Mononuclear cell (primary cell): ENCODE results near the gene FAM171A1. TPM values are rescaled to one million over a fixed set of nuclear protein-coding genes. Genes with fewer than 3 reads are reported as not detected.

Source experiments
- H3K27me3 ChIP-seq: 2 replicates; pipeline ENCODE4 v1.6.0; 2011; ENCODE audit warnings: low read length, control low read depth; ENCODE audit not compliant: insufficient read depth
- H3K4me1 ChIP-seq: 2 replicates; pipeline ENCODE4 v1.5.1; 2011; ENCODE audit warnings: mild to moderate bottlenecking, low read length, control low read depth; ENCODE audit not compliant: insufficient read depth
- H3K4me3 ChIP-seq: 2 replicates; pipeline ENCODE4 v1.5.1; 2011; ENCODE audit warnings: mild to moderate bottlenecking, low read length, moderate library complexity
- H3K9me3 ChIP-seq: 2 replicates; pipeline ENCODE4 v1.5.1; 2011; ENCODE audit warnings: low read depth, mild to moderate bottlenecking, control low read depth, low read length
- total RNA-seq: library from RNA; depleted of rRNA; stranded (reverse); fragments of >200 nt; gene quantifications from one replicate; pipeline ENCODE4 v1.2.3, GENCODE V29; 2012

FAM171A1 gene
- total RNA-seq, 1 donor = 0.84 TPM

DNA sequence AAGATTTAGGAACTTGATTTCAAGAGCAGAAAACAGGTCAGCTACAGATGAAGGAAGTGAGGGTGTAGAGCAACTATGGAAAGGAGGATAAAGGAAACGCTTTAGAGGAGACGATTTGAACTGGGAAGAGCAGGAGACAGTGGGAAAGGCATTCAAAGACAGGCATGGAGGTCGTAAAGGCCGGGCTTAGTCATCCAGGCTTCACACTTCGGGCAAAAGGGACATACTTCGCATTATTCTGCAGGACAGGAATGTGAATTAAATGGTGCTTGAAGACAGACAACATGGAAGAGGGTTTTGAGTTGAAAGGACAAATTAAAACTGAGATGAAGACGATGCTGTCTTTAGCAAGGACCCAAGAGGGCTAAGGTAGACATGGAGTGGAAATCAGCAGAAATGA, 8.1 kb downstream of the FAM171A1 start:
- no peaks in the 10 kb centered on the region for H3K9me3 ChIP-seq
- peaks cover 25% of the 10 kb centered on the region for H3K27me3 ChIP-seq
- H3K4me3 ChIP-seq = no peak overlapping the region
- H3K4me1 ChIP-seq = no peaks in the 10 kb centered on the region

DNA sequence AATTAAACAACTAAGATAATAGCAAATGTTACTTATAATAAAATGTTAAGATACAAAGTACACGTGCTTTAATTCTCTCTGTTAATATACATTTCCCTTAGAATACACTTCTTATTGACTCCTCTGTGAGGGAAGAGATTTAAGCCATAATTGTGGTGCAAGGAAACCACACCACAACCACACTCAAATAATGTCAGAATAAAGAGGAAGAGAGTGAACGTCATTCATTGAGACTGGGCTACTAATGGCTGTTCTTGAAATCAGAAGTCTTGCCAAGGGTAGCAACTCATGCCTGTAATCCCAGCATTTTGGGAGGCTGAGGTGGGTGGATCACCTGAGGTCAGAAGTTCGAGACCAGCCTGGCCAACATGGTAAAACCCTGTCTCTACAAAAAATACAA, 10.0 kb downstream of the FAM171A1 start:
- Histone ChIP-seq H3K4me3 (no peak overlapping the region), H3K9me3 (no peaks in the 10 kb centered on the region), H3K27me3 (peaks cover 14% of the 10 kb centered on the region), H3K4me1 (no peaks in the 10 kb centered on the region)

DNA sequence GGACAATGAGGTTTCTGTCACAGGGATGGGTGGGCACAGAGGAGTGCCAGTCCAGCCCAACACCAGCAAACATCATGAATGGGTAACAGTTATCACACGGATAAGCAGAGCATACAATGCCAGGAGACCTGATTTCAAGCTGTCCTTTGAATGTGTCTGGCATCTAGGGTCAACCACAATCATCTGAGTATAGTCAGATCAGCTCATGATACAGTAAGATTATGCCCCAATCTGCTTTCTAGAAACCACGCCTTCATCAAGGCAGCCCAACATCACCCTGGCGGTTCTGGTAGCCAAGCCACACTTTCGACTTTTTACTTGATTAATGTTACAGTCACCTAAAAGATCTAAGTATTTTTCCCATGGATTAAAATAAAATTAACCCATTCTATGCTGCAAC, 10.5 kb downstream of the FAM171A1 start:
- Histone ChIP-seq H3K4me1 (no peaks in the 10 kb centered on the region), H3K4me3 (no peak overlapping the region), H3K27me3 (peaks cover 14% of the 10 kb centered on the region), H3K9me3 (no peaks in the 10 kb centered on the region)

DNA sequence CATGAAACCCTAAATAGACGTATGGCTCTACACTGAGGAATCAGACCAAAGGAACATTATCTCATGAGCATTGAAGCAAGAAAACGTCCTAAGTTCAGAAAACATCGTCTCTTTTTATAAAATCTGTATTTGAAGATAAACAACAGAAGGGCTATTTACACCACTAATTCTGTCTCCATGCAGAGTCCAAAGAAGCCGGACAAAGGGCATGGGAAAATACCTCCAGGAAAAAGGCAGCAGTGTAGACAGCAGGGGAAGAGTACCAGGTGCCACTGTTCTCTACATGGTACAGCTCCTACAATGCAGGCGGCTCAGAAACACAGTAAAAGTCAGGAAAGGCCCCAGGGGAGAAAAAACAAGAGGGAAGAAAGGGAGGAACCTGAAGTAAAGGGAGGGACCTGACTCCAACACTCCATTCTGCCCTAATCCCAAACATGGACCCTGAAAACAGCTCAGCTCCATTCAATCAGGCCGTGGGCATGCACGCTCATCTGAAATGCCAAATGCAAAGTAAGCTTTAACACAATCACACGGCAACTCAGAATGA, 17.5 kb downstream of the FAM171A1 start:
- Histone ChIP-seq H3K27me3 (peaks cover 5% of the 10 kb centered on the region), H3K4me3 (no peak overlapping the region), H3K9me3 (no peaks in the 10 kb centered on the region), H3K4me1 (no peaks in the 10 kb centered on the region)

DNA sequence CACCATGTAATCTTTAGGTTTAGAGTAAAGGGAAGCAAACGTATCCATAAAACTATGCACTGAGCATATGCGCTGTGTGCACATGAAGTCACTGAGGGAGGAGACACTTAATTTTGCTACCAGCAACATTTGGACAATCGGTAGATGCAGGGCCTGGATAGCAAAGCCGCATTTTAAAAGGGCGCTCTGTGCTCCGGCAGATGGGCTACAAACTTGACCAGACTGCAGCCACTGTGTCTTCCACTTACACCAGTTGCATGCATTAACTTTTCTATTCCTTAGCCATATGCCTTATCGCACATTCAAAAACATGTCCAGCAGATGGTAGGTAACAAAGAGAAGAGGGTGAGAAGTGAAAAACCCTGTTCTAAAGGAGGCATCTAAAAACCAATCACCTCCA, 18.3 kb downstream of the FAM171A1 start:
- no peaks in the 10 kb centered on the region for H3K9me3 ChIP-seq

DNA sequence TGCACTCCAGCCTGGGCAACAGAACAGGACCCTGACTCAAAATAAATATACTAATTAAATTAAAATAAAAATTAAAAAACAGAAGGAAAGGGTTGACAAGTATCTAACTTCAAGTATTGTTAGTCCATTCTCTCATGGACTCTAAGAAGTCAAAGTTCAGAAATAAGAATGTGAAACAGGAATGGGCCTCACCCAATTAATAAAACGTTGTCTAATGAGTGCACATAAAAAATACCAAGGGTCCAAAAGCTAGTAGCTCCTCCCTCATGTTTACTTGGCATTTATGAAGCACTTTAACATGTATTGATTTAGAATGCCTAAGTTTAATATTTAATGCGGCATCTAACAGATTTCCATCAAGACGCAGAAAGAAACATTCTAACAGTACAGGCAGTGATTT, 18.9 kb downstream of the FAM171A1 start:
- Histone ChIP-seq H3K27me3 (peaks cover 5% of the 10 kb centered on the region), H3K4me3 (no peak overlapping the region), H3K9me3 (no peaks in the 10 kb centered on the region), H3K4me1 (no peaks in the 10 kb centered on the region)

More for the DNA sequence above, 18.3 kb downstream of the FAM171A1 start:
- no peak overlapping the region for H3K4me3 ChIP-seq
- H3K27me3 ChIP-seq = peaks cover 5% of the 10 kb centered on the region
- no peaks in the 10 kb centered on the region for H3K4me1 ChIP-seq

DNA sequence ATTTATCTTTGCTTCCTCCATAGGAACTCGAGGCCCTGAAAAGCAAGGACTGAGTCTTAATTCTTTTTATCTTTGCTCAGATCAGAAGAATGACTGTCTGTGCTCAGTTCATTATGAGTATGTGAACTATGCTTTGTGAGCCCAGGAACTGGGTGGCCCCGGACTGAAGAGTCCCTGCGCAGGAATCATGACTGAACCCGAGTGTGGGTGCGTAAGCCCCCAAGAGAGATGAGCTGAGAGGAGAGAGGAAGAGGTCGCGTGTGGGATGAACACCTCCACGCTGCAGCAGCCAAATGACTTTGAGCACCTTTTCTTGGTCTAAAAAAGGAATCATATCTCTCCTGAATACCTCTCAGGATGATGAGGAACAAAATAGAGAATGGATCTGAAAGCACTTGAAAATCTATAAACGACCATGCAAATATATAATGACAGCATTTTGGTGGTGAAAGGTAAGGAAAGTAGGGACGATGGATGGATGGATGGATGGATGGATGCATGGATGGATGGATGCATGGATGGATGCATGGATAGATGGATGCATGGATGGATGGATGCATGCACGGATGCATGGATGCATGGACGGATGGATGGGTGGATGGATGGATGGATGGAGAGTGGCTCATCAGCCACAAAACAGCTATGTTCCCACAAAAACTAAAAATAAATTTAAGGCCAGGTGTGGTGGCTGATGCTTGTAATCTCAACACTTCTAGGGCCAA, 19.8 kb downstream of the FAM171A1 start:
- H3K9me3 ChIP-seq = no peaks in the 10 kb centered on the region
- H3K4me1 ChIP-seq = no peaks in the 10 kb centered on the region
- H3K4me3 ChIP-seq = no peak overlapping the region
- peaks cover 5% of the 10 kb centered on the region for H3K27me3 ChIP-seq

DNA sequence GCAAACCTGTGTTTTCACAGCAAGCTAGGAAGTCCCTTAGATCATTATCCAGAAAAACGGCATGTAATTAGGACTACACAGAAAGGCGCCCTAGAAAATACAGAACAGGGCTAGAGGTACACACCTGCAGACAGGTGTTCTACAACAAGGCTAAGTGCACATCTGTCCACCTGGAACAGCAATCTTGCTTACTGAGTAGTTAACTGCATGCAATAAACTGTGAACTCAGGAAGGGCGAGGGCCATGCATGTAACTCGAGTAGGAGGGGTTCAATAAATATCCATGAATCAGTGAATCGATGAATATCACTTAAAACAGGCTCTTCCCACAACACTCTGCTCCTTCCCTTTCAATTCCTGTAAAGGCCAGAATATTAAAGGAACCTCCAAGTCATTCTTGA, 22.0 kb downstream of the FAM171A1 start:
- H3K4me3 ChIP-seq = no peak overlapping the region
- H3K9me3 ChIP-seq = no peaks in the 10 kb centered on the region
- H3K4me1 ChIP-seq = no peaks in the 10 kb centered on the region
- H3K27me3 ChIP-seq = peaks cover 5% of the 10 kb centered on the region

DNA sequence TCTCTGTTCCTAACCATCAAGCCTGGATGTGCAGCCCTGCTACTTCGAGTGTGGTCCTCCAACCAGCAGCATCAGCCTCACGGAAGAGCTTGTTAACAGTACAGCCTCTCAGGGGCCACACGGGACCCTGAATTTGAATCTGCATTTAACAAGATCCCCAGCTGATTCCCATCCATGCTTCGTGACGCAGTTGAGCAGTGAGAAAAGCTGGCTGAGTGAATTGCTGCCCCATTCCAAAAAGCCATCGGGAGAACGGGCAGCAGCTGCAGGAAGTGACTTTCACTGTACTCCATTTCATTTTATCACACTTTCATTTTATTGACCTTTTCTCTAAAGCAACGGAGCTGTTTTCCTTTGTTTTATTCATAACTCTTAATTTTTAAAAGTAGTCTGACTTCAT, 22.5 kb downstream of the FAM171A1 start:
- Histone ChIP-seq H3K4me3 (no peak overlapping the region), H3K4me1 (no peaks in the 10 kb centered on the region), H3K9me3 (no peaks in the 10 kb centered on the region), H3K27me3 (peaks cover 5% of the 10 kb centered on the region)

DNA sequence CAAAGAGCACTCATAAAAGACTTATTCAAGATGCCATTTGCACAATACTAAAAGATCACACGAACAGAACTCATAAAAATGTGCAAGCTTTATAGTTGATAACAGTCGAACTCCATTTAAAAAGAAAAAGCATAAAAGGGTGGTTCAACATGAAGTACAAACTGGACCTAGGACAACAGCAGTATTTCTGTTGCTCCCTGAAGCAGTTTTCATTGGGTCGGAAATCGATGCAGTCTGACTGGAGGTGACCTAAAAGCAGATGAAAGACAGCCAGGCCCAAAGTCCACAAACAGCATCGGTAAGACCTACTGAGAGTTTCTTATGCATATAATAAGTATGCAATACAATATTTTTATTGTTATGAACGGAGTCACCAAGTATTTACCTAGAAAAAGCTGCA, 23.9 kb downstream of the FAM171A1 start:
- peaks cover 5% of the 10 kb centered on the region for H3K27me3 ChIP-seq

DNA sequence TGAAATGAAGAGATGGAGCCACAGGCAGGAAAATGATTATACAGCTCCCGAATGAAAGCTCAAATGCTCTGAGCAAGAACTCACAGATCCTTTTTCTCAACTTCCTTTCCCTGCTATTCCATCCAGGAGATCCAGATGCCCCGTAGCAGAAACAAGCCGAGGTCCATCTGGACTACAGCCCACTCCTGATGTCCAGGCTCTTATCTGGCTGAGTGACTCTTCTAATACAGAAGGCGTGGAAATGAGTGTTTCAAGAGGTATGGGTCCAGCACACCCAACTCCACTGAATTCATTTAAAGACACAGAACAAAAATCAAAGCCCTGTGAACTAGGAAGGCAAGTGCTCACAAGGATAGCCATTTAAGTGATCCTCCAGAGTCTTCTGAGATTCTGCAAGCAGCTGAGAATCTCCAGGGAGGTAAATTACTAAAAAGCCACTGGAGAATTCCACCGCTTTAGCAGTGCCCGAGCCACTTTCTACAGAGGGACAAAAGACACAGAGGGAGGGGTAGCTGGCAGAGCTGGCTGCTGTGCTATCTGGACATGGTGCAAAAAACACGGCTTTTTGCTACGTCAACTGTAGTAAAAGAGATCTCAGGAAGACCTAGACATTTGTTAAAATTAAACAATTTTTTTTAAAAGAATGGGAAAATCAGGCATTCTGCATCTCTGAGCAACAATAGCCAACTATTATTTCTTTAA, 24.5 kb downstream of the FAM171A1 start:
- no peaks in the 10 kb centered on the region for H3K4me1 ChIP-seq

More for the DNA sequence above, 23.9 kb downstream of the FAM171A1 start:
- Histone ChIP-seq H3K4me3 (no peak overlapping the region), H3K4me1 (no peaks in the 10 kb centered on the region), H3K9me3 (no peaks in the 10 kb centered on the region)

DNA sequence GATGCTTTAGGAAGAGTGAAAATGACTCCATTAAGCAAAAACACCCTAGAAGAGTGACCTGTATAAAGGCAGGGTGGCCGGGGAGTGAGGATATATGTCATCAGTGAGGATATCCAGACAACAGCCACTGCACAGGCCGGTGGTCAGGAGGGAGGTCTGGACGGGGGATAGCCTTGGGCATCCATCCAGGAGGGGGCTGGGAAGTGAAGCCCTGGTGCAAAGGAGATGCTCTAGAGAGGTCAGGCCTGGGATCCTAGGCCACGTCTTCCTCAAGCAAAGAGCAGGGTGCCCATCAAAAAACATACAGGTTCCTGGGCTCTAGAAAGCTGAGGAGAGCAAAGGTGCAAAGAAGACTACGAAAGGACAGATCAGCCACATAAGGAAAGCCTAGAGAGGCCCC, 25.6 kb downstream of the FAM171A1 start:
- Histone ChIP-seq H3K4me1 (no peaks in the 10 kb centered on the region), H3K4me3 (no peak overlapping the region), H3K9me3 (no peaks in the 10 kb centered on the region), H3K27me3 (peaks cover 5% of the 10 kb centered on the region)

More for the DNA sequence above, 24.5 kb downstream of the FAM171A1 start:
- no peaks in the 10 kb centered on the region for H3K9me3 ChIP-seq
- H3K27me3 ChIP-seq = peaks cover 5% of the 10 kb centered on the region
- no peak overlapping the region for H3K4me3 ChIP-seq

DNA sequence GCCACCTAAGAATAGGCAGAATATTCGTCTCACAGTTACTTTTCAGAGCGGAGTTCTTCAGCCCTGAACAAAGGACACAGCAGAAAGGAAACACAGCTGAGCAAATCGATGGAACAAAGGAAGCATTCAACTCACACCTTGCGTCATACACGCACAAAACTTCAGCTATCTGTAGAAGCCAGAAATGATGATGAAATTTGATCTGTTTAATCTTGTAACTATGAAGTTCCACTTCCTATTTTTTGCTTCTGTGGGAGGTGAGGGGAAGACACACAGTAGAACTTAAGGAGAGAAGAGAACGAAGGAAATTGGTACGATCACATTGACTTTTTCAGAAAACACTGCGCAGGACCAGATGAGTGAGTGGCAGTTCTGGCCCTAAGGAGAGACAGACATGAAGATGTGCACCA, 26.2 kb downstream of the FAM171A1 start:
- H3K27me3 ChIP-seq = peaks cover 5% of the 10 kb centered on the region
- H3K9me3 ChIP-seq = no peaks in the 10 kb centered on the region
- H3K4me1 ChIP-seq = no peaks in the 10 kb centered on the region
- H3K4me3 ChIP-seq = no peak overlapping the region

DNA sequence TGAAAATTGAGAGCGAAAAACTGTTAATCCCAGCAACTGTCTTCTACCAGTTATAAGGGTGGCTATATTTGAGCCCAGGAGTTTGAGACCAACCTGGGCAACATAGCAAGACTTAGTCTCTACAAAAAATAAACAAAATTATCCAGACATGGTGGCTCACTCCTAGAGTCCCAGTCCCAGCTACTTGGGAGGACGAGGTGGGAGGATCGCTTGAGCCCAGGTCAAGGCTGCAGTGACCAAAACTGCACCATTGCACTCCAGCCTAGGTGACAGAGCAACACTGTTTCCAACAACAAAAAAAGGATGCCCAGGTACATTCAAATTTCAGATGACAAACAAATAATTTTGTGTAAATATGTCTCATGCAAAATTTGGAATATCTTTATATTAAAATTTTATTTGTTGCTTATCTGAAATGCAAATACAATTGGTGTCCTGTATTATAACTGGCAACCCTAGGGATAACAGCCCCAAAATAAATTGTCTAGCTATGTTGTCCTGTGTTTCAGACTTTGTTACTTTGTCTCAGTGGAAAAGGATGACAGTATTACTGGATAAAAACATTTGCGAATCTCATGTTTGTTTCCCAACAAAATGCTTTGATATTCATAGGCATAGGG, 26.7 kb downstream of the FAM171A1 start:
- Histone ChIP-seq H3K4me1 (no peaks in the 10 kb centered on the region), H3K27me3 (peaks cover 4% of the 10 kb centered on the region), H3K9me3 (no peaks in the 10 kb centered on the region), H3K4me3 (no peak overlapping the region)

DNA sequence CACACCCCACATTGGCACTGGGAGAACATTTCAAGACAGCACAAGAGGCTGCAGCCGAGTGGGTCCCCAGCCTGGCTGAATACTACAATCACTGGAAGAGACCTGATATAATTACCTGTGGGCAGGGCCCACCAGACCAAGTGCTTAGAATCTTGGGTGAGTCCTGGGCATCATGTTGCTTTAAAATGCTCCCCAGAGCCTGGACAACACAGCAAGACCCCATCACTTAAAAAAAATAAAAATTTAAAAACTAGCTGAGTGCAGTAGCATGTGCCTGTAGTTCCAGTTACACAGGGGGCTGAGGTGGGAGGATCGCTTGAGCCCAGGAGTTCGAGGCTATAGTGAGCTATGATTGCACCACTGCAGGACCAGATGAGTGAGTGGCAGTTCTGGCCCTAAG, 28.1 kb downstream of the FAM171A1 start:
- Histone ChIP-seq H3K27me3 (no peaks in the 10 kb centered on the region), H3K4me3 (no peak overlapping the region), H3K4me1 (no peaks in the 10 kb centered on the region), H3K9me3 (no peaks in the 10 kb centered on the region)
